SK-N-SH (cell line): ENCODE measurements around the gene NDUFV2. TPM values are rescaled to one million over a fixed set of nuclear protein-coding genes. Genes with fewer than 3 reads are reported as not detected.
"Not testable (repeated sequence)": the region's sequence is repeated elsewhere in the genome, so short reads cannot be mapped to it uniquely, and the experiment has no call there.

Source experiments
- CTCF ChIA-PET: fragments of 300-600, 350-600 bp; formaldehyde crosslinking; extraction: SDS; loops from one replicate; lab custom pipeline; 2021; lab: Yijun Ruan, JAX
- POLR2A ChIA-PET: fragments of 350-600 bp; sonication (Branson Sonifier 250); formaldehyde crosslinking; extraction: SDS; loops from one replicate; lab custom pipeline; 2020; ENCODE audit warnings: antibody characterized with exemption, inconsistent platforms; lab: Yijun Ruan, JAX
- DNase-seq: peaks from one replicate; pipeline ENCODE4 v3.0.0; 2012
- H2AFZ ChIP-seq: fragments of 200-600 bp; sonication (generic); 2 replicates; pipeline ENCODE4 v1.8.1; 2016; ENCODE audit warnings: antibody characterized with exemption, mild to moderate bottlenecking, low read depth
- H3F3A ChIP-seq: fragments of 200-600 bp; sonication (generic); replicated peaks from 2 replicates; pipeline ENCODE3; 2016; ENCODE audit warnings: antibody characterized with exemption, mild to moderate bottlenecking; ENCODE audit not compliant: insufficient read depth
- H3K27ac ChIP-seq, 2 experiments: fragments of 200-500 bp in 1 of 2; fragments of 200-600 bp in 1 of 2; sonication (Bioruptor generic) in 1 of 2; sonication (generic), shearing (Covaris generic) in 1 of 2; 2 replicates each; pipeline versions ENCODE4 v1.5.1 to v1.6.1; 2014 to 2016; ENCODE audit warnings: low read depth in 2 of 2, inconsistent platforms in 1 of 2, low read length in 1 of 2, mild to moderate bottlenecking in 1 of 2, mixed read lengths in 1 of 2
- H3K27me3 ChIP-seq: fragments of 200-600 bp; sonication (generic), shearing (Covaris generic); 2 replicates; pipeline ENCODE4 v1.6.1; 2016; ENCODE audit warnings: mixed run types; ENCODE audit not compliant: insufficient read depth
- H3K36me3 ChIP-seq, 2 experiments: fragments of 200-500 bp in 1 of 2; fragments of 200-600 bp in 1 of 2; sonication (Bioruptor generic) in 1 of 2; sonication (generic) in 1 of 2; replicated peaks in 1 of 2; 2 replicates each; pipeline versions ENCODE3 to v1.5.1; 2014 to 2016; ENCODE audit warnings: low read length in 1 of 2, mild to moderate bottlenecking in 1 of 2; ENCODE audit not compliant: insufficient read depth in 2 of 2, control insufficient read depth in 1 of 2
- H3K4me1 ChIP-seq, 2 experiments: fragments of 200-500 bp in 1 of 2; fragments of 200-600 bp in 1 of 2; sonication (Bioruptor generic) in 1 of 2; sonication (generic), shearing (Covaris generic) in 1 of 2; 2 replicates each; pipeline versions ENCODE4 v1.5.1 to v1.6.1; 2014 to 2016; ENCODE audit warnings: low read depth in 1 of 2, low read length in 1 of 2, mixed run types in 1 of 2; ENCODE audit not compliant: insufficient read depth in 2 of 2, control insufficient read depth in 1 of 2
- H3K4me2 ChIP-seq: fragments of 200-600 bp; sonication (generic), shearing (Covaris generic); 2 replicates; pipeline ENCODE4 v1.6.1; 2017; ENCODE audit warnings: mixed run types
- H3K4me3 ChIP-seq, 2 experiments: fragments of 200-500 bp in 1 of 2; fragments of 200-600 bp in 1 of 2; sonication (Bioruptor generic) in 1 of 2; sonication (generic), shearing (Covaris generic) in 1 of 2; 2 replicates each; pipeline versions ENCODE4 v1.5.1 to v1.8.1; 2014 to 2016; ENCODE audit warnings: low read depth in 2 of 2, inconsistent platforms in 1 of 2, low read length in 1 of 2, mild to moderate bottlenecking in 1 of 2, mixed read lengths in 1 of 2, moderate library complexity in 1 of 2
- H3K79me2 ChIP-seq: fragments of 200-600 bp; sonication (generic); 2 replicates; pipeline ENCODE4 v1.8.1; 2017; ENCODE audit warnings: mild to moderate bottlenecking; ENCODE audit not compliant: insufficient read depth
- H3K9ac ChIP-seq: fragments of 200-600 bp; sonication (generic); 2 replicates; pipeline ENCODE4 v1.6.1; 2017; ENCODE audit warnings: mixed run types
- H3K9me2 ChIP-seq: fragments of 200-600 bp; sonication (generic); 2 replicates; pipeline ENCODE4 v1.6.1; 2017; ENCODE audit warnings: mixed run types
- H3K9me3 ChIP-seq: fragments of 200-600 bp; sonication (generic); 2 replicates; pipeline ENCODE4 v1.6.1; 2017; ENCODE audit warnings: mixed run types, mild to moderate bottlenecking, moderate library complexity
- H4K20me1 ChIP-seq: fragments of 200-600 bp; sonication (generic); 2 replicates; pipeline ENCODE4 v1.6.1; 2017; ENCODE audit warnings: mild to moderate bottlenecking, mixed run types; ENCODE audit not compliant: insufficient read depth
- MEF2A ChIP-seq: IDR thresholded peaks from 2 replicates; pipeline ENCODE4 v1.4.0; 2012; ENCODE audit warnings: low read depth, borderline replicate concordance
- PBX3 ChIP-seq: IDR thresholded peaks from 2 replicates; pipeline ENCODE4; 2012
- RXRA ChIP-seq: IDR thresholded peaks from 2 replicates; pipeline ENCODE4 v1.4.0; 2012; ENCODE audit warnings: low read depth, mild to moderate bottlenecking, borderline replicate concordance
- TAF1 ChIP-seq: IDR thresholded peaks from 2 replicates; pipeline ENCODE4 v1.6.1; 2012; ENCODE audit warnings: low read depth, mild to moderate bottlenecking, low read length, moderate library complexity, borderline replicate concordance
- ZBTB33 ChIP-seq: IDR thresholded peaks from 2 replicates; pipeline ENCODE4 v1.4.0; 2012; ENCODE audit warnings: low read depth, borderline replicate concordance
- WGBS: methylation state at CpG from one replicate; pipeline ENCODE4 v1.1.6; 2017; ENCODE audit warnings: low lambda C conversion rate; 5-methylcytosine and 5-hydroxymethylcytosine counted together
- polyA plus RNA-seq, 3 experiments: library from polyadenylated mRNA; depleted of rRNA; stranded (reverse); fragments of >200 nt; gene quantifications; 2 replicates each; pipeline ENCODE4 v1.2.3, GENCODE V29; 2012

The NDUFV2 gene
- polyA plus RNA-seq, 1 of the 3 experiments (the other 2 are of a cell fraction): 101 TPM

DNA sequence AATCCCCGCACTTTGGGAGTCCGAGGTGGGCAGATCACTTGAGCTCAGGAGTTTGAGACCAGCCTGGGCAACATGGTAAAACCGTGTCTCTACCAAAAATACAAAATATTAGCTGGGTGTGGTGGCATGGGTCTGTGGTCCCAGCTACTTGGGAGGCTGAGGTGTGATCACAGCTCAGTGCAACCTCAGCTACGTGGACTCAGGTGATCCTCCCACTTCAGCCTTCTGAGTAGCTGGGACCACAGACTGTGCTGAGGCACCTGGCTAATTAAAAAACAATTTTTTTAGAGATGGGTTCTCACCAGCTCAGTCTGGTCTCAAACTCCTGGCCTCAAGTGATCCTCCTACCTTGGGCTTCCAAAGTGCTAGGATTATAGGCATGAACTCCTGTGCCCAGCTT is 57.5 kb downstream of the NDUFV2 start (continued):
- TF ChIP-seq ZBTB33: no peak
- no peak for TF ChIP-seq RXRA
- TF ChIP-seq MEF2A: no peak
- no peak for TF ChIP-seq PBX3
- TF ChIP-seq TAF1: no peak

- CTCF ChIA-PET, H3K4me3 ChIP-seq, H3K27me3 ChIP-seq, H3K4me2 ChIP-seq, DNase-seq, H2AFZ ChIP-seq, H3K27ac ChIP-seq, POLR2A ChIA-PET, H3K9me3 ChIP-seq, H3F3A ChIP-seq, H3K9ac ChIP-seq, H3K4me1 ChIP-seq, H3K9me2 ChIP-seq: not testable (repeated sequence)
- peaks cover 93% of the 10 kb centered on the region for H3K79me2 ChIP-seq
- H4K20me1 ChIP-seq: peaks cover 31% of the 10 kb centered on the region
- H3K36me3 ChIP-seq: peaks cover 0 to 16% of the 10 kb centered on the region in 2 experiments
- WGBS: 94% methylated on average over 4 of the region's 4 CpGs
Observed at GRCh38 chr18:9162663-9163062, 60.2 kb downstream of the NDUFV2 start.

- H3K9me2 ChIP-seq, H3K27me3 ChIP-seq, H3K27ac ChIP-seq, H3K9ac ChIP-seq, H3K4me2 ChIP-seq, H2AFZ ChIP-seq, DNase-seq, H3K4me1 ChIP-seq, H3K4me3 ChIP-seq, POLR2A ChIA-PET, H3F3A ChIP-seq, CTCF ChIA-PET, H3K9me3 ChIP-seq: not testable (repeated sequence)
- Histone ChIP-seq H3K36me3 (peaks cover 0 to 12% of the 10 kb centered on the region in 2 experiments), H3K79me2 (peaks cover 93% of the 10 kb centered on the region), H4K20me1 (peaks cover 24% of the 10 kb centered on the region)
Observed at GRCh38 chr18:9164149-9164548, 61.6 kb downstream of the NDUFV2 start.

GRCh38 chr18:9165883-9166282 is 63.4 kb downstream of the NDUFV2 start:
- POLR2A ChIA-PET, H3K4me2 ChIP-seq, H3K4me3 ChIP-seq, H3K9me2 ChIP-seq, H2AFZ ChIP-seq, DNase-seq, H3K4me1 ChIP-seq, H3K27ac ChIP-seq, H3K9ac ChIP-seq, CTCF ChIA-PET, H3F3A ChIP-seq, H3K9me3 ChIP-seq, H3K27me3 ChIP-seq: not testable (repeated sequence)
- WGBS: 98% methylated on average over 3 of the region's 3 CpGs
- Histone ChIP-seq H4K20me1 (peaks cover 25% of the 10 kb centered on the region), H3K79me2 (peaks cover 96% of the 10 kb centered on the region), H3K36me3 (peaks cover 0 to 12% of the 10 kb centered on the region in 2 experiments)

DNA sequence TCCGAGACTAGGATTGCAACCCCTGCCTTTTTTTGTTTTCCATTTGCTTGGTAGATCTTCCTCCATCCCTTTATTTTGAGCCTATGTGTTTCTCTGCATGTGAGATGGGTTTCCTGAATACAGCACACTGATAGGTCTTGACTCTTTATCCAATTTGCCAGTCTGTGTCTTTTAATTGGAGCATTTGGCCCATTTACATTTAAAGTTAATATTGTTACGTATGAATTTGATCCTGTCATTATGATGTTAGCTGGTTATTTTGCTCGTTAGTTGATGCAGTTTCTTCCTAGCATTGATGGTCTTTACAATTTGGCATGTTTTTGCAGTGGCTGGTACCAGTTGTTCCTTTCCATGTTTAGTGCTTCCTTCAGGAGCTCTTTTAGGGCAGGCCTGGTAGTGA is 67.0 kb downstream of the NDUFV2 start:
- H3F3A ChIP-seq, POLR2A ChIA-PET, H3K4me3 ChIP-seq, H3K27me3 ChIP-seq, H3K9ac ChIP-seq, H3K9me3 ChIP-seq, H3K4me2 ChIP-seq, CTCF ChIA-PET, H3K36me3 ChIP-seq, H3K4me1 ChIP-seq, DNase-seq, H3K27ac ChIP-seq, H2AFZ ChIP-seq, H3K9me2 ChIP-seq: not testable (repeated sequence)
- H3K79me2 ChIP-seq: peaks cover 95% of the 10 kb centered on the region
- H4K20me1 ChIP-seq: peaks cover 33% of the 10 kb centered on the region
- WGBS: 85% methylated on average over 3 of the region's 3 CpGs

GRCh38 chr18:9171919-9172318 is 69.4 kb downstream of the NDUFV2 start:
- H3K9me2 ChIP-seq, H2AFZ ChIP-seq, H3K4me2 ChIP-seq, H3K9me3 ChIP-seq, H3K36me3 ChIP-seq, DNase-seq, H3K27ac ChIP-seq, H3K27me3 ChIP-seq, H3K4me1 ChIP-seq, POLR2A ChIA-PET, H3K4me3 ChIP-seq, H3F3A ChIP-seq, H3K9ac ChIP-seq: not testable (repeated sequence)
- peaks cover 43% of the 10 kb centered on the region for H4K20me1 ChIP-seq
- WGBS: 67% methylated on average over 3 of the region's 3 CpGs
- peaks cover 98% of the 10 kb centered on the region for H3K79me2 ChIP-seq
- CTCF ChIA-PET: interaction anchor here (1.7 kb wide), 1 partner anchor 9 kb away, joined by 4 read pairs; no protein-coding TSS in a partner anchor
